HPDE6-E6E7 (cell line): ENCODE results near the gene MKX.
A peak's percentile ranks its signal among the peaks of the same experiment; 100 is the strongest.
"Not testable (repeated sequence)": the region's sequence is repeated elsewhere in the genome, so short reads cannot be mapped to it uniquely, and the experiment has no call there.

Experiments
- DNase-seq: peaks from one replicate; pipeline ENCODE4 v3.0.0; 2011; ENCODE audit warnings: missing footprints; ENCODE audit errors: extremely low spot score

The MKX gene

GRCh38 chr10:27695088-27695487, 50.5 kb downstream of the MKX start:
- DNase-seq = no peak

- DNase-seq = no peak
Observed at GRCh38 chr10:27692663-27693062, 53.0 kb downstream of the MKX start.

GRCh38 chr10:27688991-27689390, 56.6 kb downstream of the MKX start:
- no peak for DNase-seq

GRCh38 chr10:27688276-27688675, 57.3 kb downstream of the MKX start:
- DNase-seq = no peak

- no peak for DNase-seq
Observed at GRCh38 chr10:27687743-27688142, 57.9 kb downstream of the MKX start.

- DNase-seq = no peak
Observed at GRCh38 chr10:27687326-27687725, 58.3 kb downstream of the MKX start.

- DNase-seq = no peak
Observed at GRCh38 chr10:27685681-27686080, 59.9 kb downstream of the MKX start.

- no peak for DNase-seq
Observed at GRCh38 chr10:27683226-27683625, 62.4 kb downstream of the MKX start.

GRCh38 chr10:27681795-27682194, 63.8 kb downstream of the MKX start:
- not testable (repeated sequence) for DNase-seq

GRCh38 chr10:27680691-27681605, 64.7 kb downstream of the MKX start:
- DNase-seq = no peak

- DNase-seq = no peak
Observed at GRCh38 chr10:27680006-27680557, 65.5 kb downstream of the MKX start.

GRCh38 chr10:27679369-27679912, 66.2 kb downstream of the MKX start:
- no peak for DNase-seq

GRCh38 chr10:27678166-27678565, 67.5 kb downstream of the MKX start:
- no peak for DNase-seq

GRCh38 chr10:27673065-27673464, 72.6 kb downstream of the MKX start:
- DNase-seq = no peak

GRCh38 chr10:27671821-27672220, 73.8 kb downstream of the MKX start:
- DNase-seq = no peak

GRCh38 chr10:27664461-27664860, 81.2 kb downstream of the MKX start:
- DNase-seq = no peak

GRCh38 chr10:27663621-27664020, 82.0 kb downstream of the MKX start:
- no peak for DNase-seq

- DNase-seq = no peak
Observed at GRCh38 chr10:27661514-27662286, 83.9 kb downstream of the MKX start.

GRCh38 chr10:27660711-27661110, 84.9 kb downstream of the MKX start:
- no peak for DNase-seq

- DNase-seq = no peak
Observed at GRCh38 chr10:27660268-27660667, 85.4 kb downstream of the MKX start.

- DNase-seq = no peak
Observed at GRCh38 chr10:27659786-27660185, 85.8 kb downstream of the MKX start.

- peak; percentile 3 for DNase-seq
Observed at GRCh38 chr10:27658788-27659187, 86.8 kb downstream of the MKX start.
